Hematopoietic multipotent progenitor cell (in vitro differentiated cells): ENCODE results near the gene ATRNL1. TPM values are rescaled to one million over a fixed set of nuclear protein-coding genes. Genes with fewer than 3 reads are reported as not detected.

ENCODE experiments used
- DNase-seq, 3 donors: peaks; one replicate each; pipeline ENCODE4 v3.0.0-alpha.2; 2011 to 2015; ENCODE audit warnings: low read depth in 2 of 3, low spot score in 2 of 3
- total RNA-seq: library from RNA; depleted of rRNA; stranded (reverse); fragments of >200 nt; gene quantifications from one replicate; pipeline ENCODE4 v1.2.3, GENCODE V29; 2012

Gene ATRNL1
- total RNA-seq, 1 donor: under 0.01 TPM

GRCh38 chr10:115971921-115972320 is 878.8 kb downstream of the ATRNL1 start:
- no peak for DNase-seq

- DNase-seq: no peak
These were observed 879.3 kb downstream of the ATRNL1 start for GRCh38 chr10:115972426-115972825.

- DNase-seq: no peak
These were observed 881.2 kb downstream of the ATRNL1 start for GRCh38 chr10:115974351-115974750.

GRCh38 chr10:115974816-115975430 is 881.8 kb downstream of the ATRNL1 start:
- no peak for DNase-seq

GRCh38 chr10:115975506-115975905 is 882.3 kb downstream of the ATRNL1 start:
- DNase-seq: no peak

- DNase-seq: no peak
These were observed 883.2 kb downstream of the ATRNL1 start for GRCh38 chr10:115976342-115976741.

GRCh38 chr10:115977855-115978254 is 884.7 kb downstream of the ATRNL1 start:
- DNase-seq: no peak

- DNase-seq: no peak
These were observed 886.4 kb downstream of the ATRNL1 start for GRCh38 chr10:115979576-115979975.

- DNase-seq: no peak
These were observed 887.3 kb downstream of the ATRNL1 start for GRCh38 chr10:115980470-115980869.

- DNase-seq: no peak
These were observed 887.9 kb downstream of the ATRNL1 start for GRCh38 chr10:115981081-115981480.

GRCh38 chr10:115982076-115982475 is 888.9 kb downstream of the ATRNL1 start:
- DNase-seq: no peak

GRCh38 chr10:115982526-115982925 is 889.4 kb downstream of the ATRNL1 start:
- no peak for DNase-seq

- no peak for DNase-seq
These were observed 892.6 kb downstream of the ATRNL1 start for GRCh38 chr10:115985786-115986185.

- no peak for DNase-seq
These were observed 895.2 kb downstream of the ATRNL1 start for GRCh38 chr10:115988380-115988779.

- DNase-seq: no peak
These were observed 896.5 kb downstream of the ATRNL1 start for GRCh38 chr10:115989621-115990020.

- DNase-seq: no peak
These were observed 899.2 kb downstream of the ATRNL1 start for GRCh38 chr10:115992236-115992986.

- no peak for DNase-seq
These were observed 902.9 kb downstream of the ATRNL1 start for GRCh38 chr10:115996031-115996430.

GRCh38 chr10:115998301-115998700 is 905.1 kb downstream of the ATRNL1 start:
- no peak for DNase-seq
